Prostate gland (tissue), 2 donors: ENCODE results near the gene PTPMT1. TPM values are rescaled to one million over a fixed set of nuclear protein-coding genes. Genes with fewer than 3 reads are reported as not detected.

Experiments
- DNase-seq: peaks from one replicate; pipeline ENCODE4 v3.0.0-alpha.2; 2019; ENCODE audit warnings: low spot score
- H3K27ac ChIP-seq, 2 donors: fragments of 200-600 bp; sonication (generic); 2 replicates each; pipeline ENCODE4 v1.5.1; 2017 to 2019
- H3K27me3 ChIP-seq: fragments of 200-600 bp; sonication (generic); replicated peaks from 2 replicates; pipeline ENCODE4 v1.5.1; 2019; ENCODE audit not compliant: insufficient read depth
- H3K36me3 ChIP-seq, 2 donors: fragments of 200-600 bp; sonication (generic); 1 replicate in 1 of 2; 2 replicates in 1 of 2; pipeline versions ENCODE4 v1.5.1 to v1.8.1; 2017 to 2019
- H3K4me1 ChIP-seq: fragments of 200-600 bp; sonication (generic); replicated peaks from 2 replicates; pipeline ENCODE4 v1.5.1; 2019
- H3K4me3 ChIP-seq, 2 donors: fragments of 200-600 bp; sonication (generic); 2 replicates each; pipeline ENCODE4 v1.5.1; 2017 to 2019
- H3K9me3 ChIP-seq: fragments of 200-600 bp; sonication (generic); 2 replicates; pipeline ENCODE4 v1.5.1; 2017
- CTCF ChIP-seq, 4 experiments: fragments of 200-600 bp in 2 of 4; fragments of 450-650 bp in 2 of 4; sonication (generic) in 2 of 4; IDR thresholded peaks; 1 replicate in 3 of 4; 2 replicates in 1 of 4; pipeline ENCODE4 v1.5.1; 2016 to 2019; ENCODE audit warnings: antibody characterized with exemption in 4 of 4, mild to moderate bottlenecking in 2 of 4, moderate library complexity in 2 of 4
- POLR2A ChIP-seq: fragments of 450-650 bp; IDR thresholded peaks from one replicate; pipeline ENCODE4 v1.6.1; 2016; ENCODE audit warnings: antibody characterized with exemption, mild to moderate bottlenecking
- POLR2AphosphoS5 ChIP-seq: sonication (generic); formaldehyde crosslinking; IDR thresholded peaks from one replicate; pipeline ENCODE4 v1.6.1; 2017; ENCODE audit warnings: antibody characterized with exemption
- WGBS: methylation state at CpG from one replicate; pipeline ENCODE4 v1.1.5; 2018; 5-methylcytosine and 5-hydroxymethylcytosine counted together
- intact Hi-C: fragments of 100-400 bp; cut with DNase I; formaldehyde crosslinking; loops from one replicate; pipeline ENCODE4 v1.14.2; 2022
- total RNA-seq, 2 donors: library from RNA; depleted of rRNA; stranded (reverse); fragments of >200 nt; gene quantifications; one replicate each; pipeline ENCODE4 v1.1.0, GENCODE V29; 2016

PTPMT1 gene
- total RNA-seq, 2 donors from 2014 or later: 153 to 184 TPM

GRCh38 chr11:47591764-47592163 is 26.4 kb downstream of the PTPMT1 start:
- H3K4me3 ChIP-seq: no peak overlapping the region
- H3K27me3 ChIP-seq: peaks cover 3% of the 10 kb centered on the region
- no peaks in the 10 kb centered on the region for H3K9me3 ChIP-seq
- no peak overlapping the region for H3K27ac ChIP-seq
- WGBS: 69% methylated on average over 7 of the region's 7 CpGs
- intact Hi-C loops: no loop called here
- no peaks in the 10 kb centered on the region for H3K36me3 ChIP-seq
- TF ChIP-seq POLR2AphosphoS5: no peak
- no peak for TF ChIP-seq CTCF (IDR thresholded peaks at IDR 0.05)
- no peak for TF ChIP-seq POLR2A
- DNase-seq: no peak
- no peaks in the 10 kb centered on the region for H3K4me1 ChIP-seq

DNA sequence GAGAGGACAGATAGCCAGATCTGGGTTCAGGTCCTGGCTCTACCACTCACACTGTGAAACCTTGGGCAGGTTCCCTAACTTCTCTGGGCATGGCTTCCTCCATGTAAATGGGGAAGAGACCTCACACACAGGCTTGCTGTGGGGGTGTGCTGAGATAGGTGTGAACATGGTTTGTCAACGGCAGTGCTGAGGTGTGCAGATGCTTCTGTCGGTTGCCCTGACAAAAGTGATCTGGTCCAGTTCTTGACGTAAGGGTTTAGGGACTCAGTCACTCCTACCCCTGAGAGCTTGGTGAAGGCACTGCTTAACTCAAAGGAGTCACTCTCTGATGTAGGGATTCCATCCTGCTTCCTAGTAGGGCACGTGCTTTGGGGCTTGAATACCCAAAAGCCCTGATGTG is 26.9 kb downstream of the PTPMT1 start:
- 79% methylated on average over 4 of the region's 4 CpGs for WGBS
- Histone ChIP-seq H3K4me3 (no peak overlapping the region), H3K27ac (no peak overlapping the region), H3K9me3 (no peaks in the 10 kb centered on the region), H3K36me3 (no peaks in the 10 kb centered on the region), H3K4me1 (no peaks in the 10 kb centered on the region), H3K27me3 (peaks cover 3% of the 10 kb centered on the region)
- no peak for DNase-seq
- no peak for TF ChIP-seq POLR2AphosphoS5
- no peak for TF ChIP-seq CTCF (IDR thresholded peaks at IDR 0.05)
- no peak for TF ChIP-seq POLR2A
- intact Hi-C loops: no loop called here

DNA sequence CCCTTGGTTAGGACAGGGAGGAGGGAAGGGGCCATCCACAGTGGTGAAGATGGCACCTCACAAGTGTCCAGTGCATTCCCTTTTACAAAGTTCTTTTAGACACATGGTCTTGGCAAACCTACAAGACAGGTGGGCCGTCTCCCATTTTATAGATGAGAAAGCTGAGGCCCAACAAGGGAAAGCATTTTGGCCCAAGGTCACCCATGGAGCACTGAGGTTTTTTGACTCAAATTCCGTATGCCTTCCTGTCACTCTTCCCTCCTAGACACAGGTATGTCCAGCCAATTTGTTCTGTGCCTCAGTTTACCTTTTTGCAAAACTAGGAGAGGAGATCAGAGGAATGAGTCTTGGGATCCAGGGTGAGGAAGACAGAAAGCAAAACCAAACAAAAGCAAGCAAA is 27.6 kb downstream of the PTPMT1 start:
- H3K4me3 ChIP-seq: no peak overlapping the region
- no peak for TF ChIP-seq POLR2A
- TF ChIP-seq POLR2AphosphoS5: no peak
- no peak for TF ChIP-seq CTCF (IDR thresholded peaks at IDR 0.05)
- no peak overlapping the region for H3K27ac ChIP-seq
- intact Hi-C loops: no loop called here
- peaks cover 3% of the 10 kb centered on the region for H3K27me3 ChIP-seq
- H3K4me1 ChIP-seq: no peaks in the 10 kb centered on the region
- no peaks in the 10 kb centered on the region for H3K9me3 ChIP-seq
- no peaks in the 10 kb centered on the region for H3K36me3 ChIP-seq
- WGBS: 78% methylated on average over 2 of the region's 2 CpGs
- no peak for DNase-seq

- DNase-seq: no peak
- 13% methylated on average over 6 of the region's 6 CpGs for WGBS
- peak overlapping the region in 1 of 2 donors; percentile 24 for H3K4me3 ChIP-seq
- peaks cover 3% of the 10 kb centered on the region for H3K27me3 ChIP-seq
- H3K27ac ChIP-seq: no peak overlapping the region
- TF ChIP-seq POLR2A: no peak
- no peak for TF ChIP-seq POLR2AphosphoS5
- no peak for TF ChIP-seq CTCF (IDR thresholded peaks at IDR 0.05)
- H3K9me3 ChIP-seq: no peaks in the 10 kb centered on the region
- H3K36me3 ChIP-seq: no peaks in the 10 kb centered on the region
- intact Hi-C loops: no loop called here
- no peaks in the 10 kb centered on the region for H3K4me1 ChIP-seq
These were observed 28.1 kb downstream of the PTPMT1 start for GRCh38 chr11:47593492-47593933.

- no peaks in the 10 kb centered on the region for H3K36me3 ChIP-seq
- peak within 1 kb of the TSS; percentile 13 to 24 for H3K4me3 ChIP-seq
- H3K27ac ChIP-seq: no peak within 1 kb of the TSS
- 3% methylated on average over 48 of the region's 48 CpGs for WGBS
- no peak for DNase-seq
- peaks cover 3% of the 10 kb centered on the region for H3K27me3 ChIP-seq
- TF ChIP-seq POLR2A: no peak
- TF ChIP-seq CTCF (IDR thresholded peaks at IDR 0.05): no peak
- TF ChIP-seq POLR2AphosphoS5: no peak
- intact Hi-C loops: no loop called here
- H3K4me1 ChIP-seq: no peaks in the 10 kb centered on the region
- H3K9me3 ChIP-seq: no peaks in the 10 kb centered on the region
These were observed 28.8 kb downstream of the PTPMT1 start, which contains the start of gene C1QTNF4 for GRCh38 chr11:47593934-47594855. TSS of gene C1QTNF4 (minus strand) at chr11:47594411. CDS start at chr11:47590810, 3,601 bp downstream.
